Erythroblast (primary cell): Measurements from ENCODE around the gene NDUFS6.

Source experiments
- DNase-seq, 2 experiments: peaks; one replicate each; lab custom pipeline; 2025; lab: John Stamatoyannopoulos, UW
- GATA1 ChIP-seq: IDR thresholded peaks from 2 replicates; pipeline ENCODE4 v1.6.1; 2011; ENCODE audit warnings: low read depth, mild to moderate bottlenecking, control low read depth, low read length, moderate library complexity
- POLR2A ChIP-seq: IDR thresholded peaks from 2 replicates; pipeline ENCODE4 v1.6.1; 2011; ENCODE audit warnings: mild to moderate bottlenecking, low read length

Gene NDUFS6

GRCh38 chr5:1817261-1818043 lies 16.2 kb downstream of the NDUFS6 start:
- no peak for DNase-seq
- TF ChIP-seq POLR2A (no peak), GATA1 (no peak)

DNA sequence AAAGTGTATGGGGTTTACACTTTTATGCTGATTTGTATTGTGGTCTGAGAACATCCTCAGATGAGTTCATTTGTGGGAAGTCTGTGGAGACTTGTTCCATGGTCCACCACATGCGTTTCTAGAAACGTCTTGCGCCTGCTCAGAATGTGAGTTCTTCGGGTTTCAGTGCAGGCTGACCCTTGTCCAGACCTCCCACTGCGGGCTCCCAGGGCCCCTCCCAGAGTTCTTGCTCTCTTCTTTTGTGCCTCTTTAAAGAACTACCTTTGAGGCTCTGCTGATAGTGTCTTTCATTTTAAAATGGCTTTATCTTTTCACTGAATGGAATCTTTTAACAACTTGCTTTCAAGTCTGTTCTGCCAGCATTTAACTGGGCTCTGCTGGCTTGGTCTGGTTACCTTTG lies 17.6 kb downstream of the NDUFS6 start:
- no peak for TF ChIP-seq POLR2A
- no peak for TF ChIP-seq GATA1
- DNase-seq: no peak

GRCh38 chr5:1819458-1819857 lies 18.3 kb downstream of the NDUFS6 start:
- no peak for DNase-seq
- TF ChIP-seq POLR2A (no peak), GATA1 (no peak)

- no peak for DNase-seq
- TF ChIP-seq GATA1 (no peak), POLR2A (no peak)
Measured at GRCh38 chr5:1820381-1820780, 19.2 kb downstream of the NDUFS6 start.

DNA sequence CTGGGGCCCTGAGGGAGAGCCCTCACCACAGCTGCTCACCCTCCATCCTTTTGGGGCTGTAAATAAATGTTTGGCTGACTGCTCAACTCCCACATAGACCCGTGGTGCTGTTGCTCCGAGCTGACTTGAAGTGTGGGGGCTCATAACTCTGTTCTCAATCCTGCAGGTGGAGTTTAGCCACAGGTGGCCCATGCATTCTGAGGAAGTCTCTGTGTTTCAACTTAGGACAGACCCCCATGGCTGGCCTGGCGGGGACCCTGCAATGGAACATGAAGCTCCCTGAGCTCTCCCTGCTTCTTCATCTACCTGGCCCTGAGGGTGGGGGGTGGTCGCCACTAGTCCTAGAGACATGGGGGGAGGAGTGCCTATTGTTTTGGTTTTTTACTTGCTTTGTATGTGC lies 19.7 kb downstream of the NDUFS6 start:
- no peak for DNase-seq
- TF ChIP-seq POLR2A (no peak), GATA1 (no peak)

- TF ChIP-seq GATA1 (no peak), POLR2A (no peak)
- DNase-seq: no peak
Measured at GRCh38 chr5:1821862-1822261, 20.7 kb downstream of the NDUFS6 start.

GRCh38 chr5:1823381-1824034 lies 22.3 kb downstream of the NDUFS6 start:
- DNase-seq: no peak
- TF ChIP-seq GATA1: no peak

- TF ChIP-seq GATA1 (no peak), POLR2A (no peak)
- DNase-seq: no peak
Measured at GRCh38 chr5:1824109-1824821, 23.1 kb downstream of the NDUFS6 start.

DNA sequence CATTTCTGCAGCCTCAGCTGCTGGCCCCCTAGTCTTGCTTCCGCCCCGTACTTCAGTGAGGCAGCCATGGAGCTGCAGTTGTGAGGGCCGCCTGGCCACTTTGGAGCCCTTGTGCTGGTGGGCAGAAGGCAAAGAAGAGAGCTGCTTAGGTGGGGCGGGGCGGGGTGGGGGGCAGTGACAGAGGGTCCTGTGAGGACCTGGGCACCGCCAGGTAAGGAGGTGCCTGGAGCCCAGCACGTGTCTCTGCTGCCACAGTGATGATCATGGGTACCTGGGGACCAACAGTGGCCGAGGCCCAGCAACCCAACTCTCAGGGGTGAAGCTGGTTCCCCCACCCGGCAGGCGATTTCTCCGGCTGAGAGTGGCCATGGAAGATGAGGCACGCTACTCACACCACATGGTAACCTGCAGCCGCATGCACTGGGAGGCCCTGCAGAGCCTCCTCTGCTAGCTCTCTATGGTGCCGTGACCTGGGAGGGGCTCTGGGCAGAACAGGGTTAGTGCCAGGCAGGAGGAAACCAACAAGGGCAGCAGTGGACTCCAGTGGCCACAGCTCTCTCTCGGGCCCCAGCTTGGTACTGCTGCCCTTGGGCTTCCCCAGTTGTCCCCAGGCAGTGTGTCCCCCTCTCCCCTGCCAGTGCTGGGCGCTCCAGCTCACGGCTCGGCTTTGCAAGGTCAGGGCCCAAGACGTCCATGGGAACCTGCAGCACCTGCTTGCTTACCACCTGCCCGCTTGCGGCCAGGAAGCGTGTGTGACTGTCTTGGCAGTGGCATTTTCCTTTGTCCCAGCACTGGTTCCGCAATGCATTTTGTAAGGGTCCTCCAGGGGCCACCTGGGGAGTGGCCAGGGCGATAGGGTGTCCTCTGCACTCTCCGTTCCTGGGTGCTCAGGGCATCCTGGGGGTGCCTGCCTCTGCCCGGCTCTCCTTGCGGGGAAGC lies 24.0 kb downstream of the NDUFS6 start:
- DNase-seq: no peak

GRCh38 chr5:1826235-1826980 lies 25.2 kb downstream of the NDUFS6 start:
- TF ChIP-seq GATA1 (no peak), POLR2A (no peak)
- DNase-seq: no peak

More for the DNA sequence above, 24.0 kb downstream of the NDUFS6 start:
- TF ChIP-seq POLR2A (no peak), GATA1 (no peak)

DNA sequence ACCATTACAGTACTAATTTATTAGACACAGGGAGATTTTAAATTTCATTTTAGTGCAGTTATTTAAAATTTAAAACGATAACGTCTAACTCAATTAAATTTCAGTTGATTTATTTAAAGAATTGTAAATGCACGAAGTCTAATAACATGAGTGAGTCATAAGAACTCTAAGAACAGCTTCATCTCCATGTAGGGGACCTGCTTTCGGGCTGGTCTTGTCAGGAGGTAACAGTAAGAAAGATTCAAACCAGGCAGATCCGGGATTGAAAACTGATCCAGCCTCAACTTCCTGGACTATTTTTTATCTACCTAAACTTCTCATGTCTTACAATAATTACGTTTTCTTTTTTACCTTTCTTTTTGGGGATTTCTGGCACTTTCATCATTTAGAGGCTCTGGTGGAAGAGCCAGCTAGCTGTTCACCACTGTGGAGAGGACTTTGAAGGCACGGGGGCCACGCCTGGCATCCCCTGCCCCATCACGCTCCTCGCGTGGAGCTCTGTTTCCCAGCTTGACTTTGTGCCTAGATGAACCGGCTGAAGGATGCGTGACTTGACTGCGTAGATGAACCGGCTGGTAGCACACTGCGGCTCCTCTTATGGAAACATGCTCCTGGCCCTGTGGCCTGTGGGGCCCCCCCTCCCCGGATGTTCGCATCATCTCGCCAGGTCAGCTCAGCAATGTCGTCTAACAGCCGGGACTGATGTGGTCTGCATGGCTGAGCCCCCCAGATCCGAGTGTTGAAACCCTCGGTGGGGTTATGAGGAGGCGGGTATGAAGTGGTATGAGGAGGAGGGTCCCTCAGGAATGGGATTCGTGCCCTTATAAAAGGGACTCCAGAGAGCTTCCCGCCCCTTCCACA lies 26.0 kb downstream of the NDUFS6 start:
- TF ChIP-seq GATA1 (no peak), POLR2A (no peak)
- no peak for DNase-seq
